TTC549 (cell line): Measurements from ENCODE around the gene CEP170B.

Experiments
- FAIRE-seq: peaks from 2 replicates; lab custom pipeline; 2012; peaks lifted over from hg19 to GRCh38; lab: Jason Lieb, UNC

CEP170B gene

GRCh38 chr14:104868060-104868740 is 3.1 kb downstream of the CEP170B start:
- FAIRE-seq: no peak

GRCh38 chr14:104868811-104869572 is 3.9 kb downstream of the CEP170B start:
- no peak for FAIRE-seq

- no peak for FAIRE-seq
Observed at GRCh38 chr14:104869669-104870367, 4.8 kb downstream of the CEP170B start.

DNA sequence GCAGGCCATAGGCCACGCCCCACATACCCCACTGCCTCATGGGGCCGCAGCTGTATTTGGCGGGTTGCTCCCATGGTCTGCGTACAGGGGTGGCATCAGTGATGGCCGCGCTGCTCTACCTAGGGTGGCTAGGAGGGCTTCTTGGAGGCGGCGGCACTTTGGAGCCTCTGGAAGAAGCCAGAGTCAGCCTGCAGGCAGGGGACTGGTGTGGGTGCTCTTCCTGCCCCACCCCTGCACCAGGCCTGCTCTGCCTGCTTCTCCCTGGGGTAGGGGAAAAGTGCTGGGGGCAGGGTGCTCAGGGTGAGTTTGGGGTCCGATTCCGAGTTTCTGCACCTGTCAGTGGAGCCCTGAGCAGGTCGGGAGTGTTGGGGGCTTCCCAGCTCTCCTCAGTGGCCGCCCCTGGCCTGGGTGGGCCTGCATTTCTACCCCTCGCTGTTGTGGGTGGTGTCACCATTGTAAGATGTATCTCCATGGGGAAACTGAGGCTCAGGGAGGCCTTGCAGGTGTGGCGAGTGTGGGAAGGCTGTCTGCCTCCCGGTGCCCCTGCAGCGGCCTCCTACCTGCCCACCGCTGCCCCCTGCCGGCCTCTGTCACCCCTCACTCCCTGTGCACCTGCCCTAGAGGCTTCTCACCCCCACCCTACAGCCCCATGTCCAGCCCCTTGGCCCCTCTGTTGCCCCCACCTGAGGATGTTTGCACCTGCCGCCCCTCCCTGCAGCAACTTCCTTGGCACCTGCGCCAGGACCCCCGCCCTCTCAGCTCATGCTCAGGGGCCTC is 5.5 kb downstream of the CEP170B start:
- FAIRE-seq: no peak

- FAIRE-seq: no peak
Observed at GRCh38 chr14:104871145-104871655, 6.1 kb downstream of the CEP170B start.

- FAIRE-seq: no peak
Observed at GRCh38 chr14:104871656-104872468, 6.8 kb downstream of the CEP170B start.

DNA sequence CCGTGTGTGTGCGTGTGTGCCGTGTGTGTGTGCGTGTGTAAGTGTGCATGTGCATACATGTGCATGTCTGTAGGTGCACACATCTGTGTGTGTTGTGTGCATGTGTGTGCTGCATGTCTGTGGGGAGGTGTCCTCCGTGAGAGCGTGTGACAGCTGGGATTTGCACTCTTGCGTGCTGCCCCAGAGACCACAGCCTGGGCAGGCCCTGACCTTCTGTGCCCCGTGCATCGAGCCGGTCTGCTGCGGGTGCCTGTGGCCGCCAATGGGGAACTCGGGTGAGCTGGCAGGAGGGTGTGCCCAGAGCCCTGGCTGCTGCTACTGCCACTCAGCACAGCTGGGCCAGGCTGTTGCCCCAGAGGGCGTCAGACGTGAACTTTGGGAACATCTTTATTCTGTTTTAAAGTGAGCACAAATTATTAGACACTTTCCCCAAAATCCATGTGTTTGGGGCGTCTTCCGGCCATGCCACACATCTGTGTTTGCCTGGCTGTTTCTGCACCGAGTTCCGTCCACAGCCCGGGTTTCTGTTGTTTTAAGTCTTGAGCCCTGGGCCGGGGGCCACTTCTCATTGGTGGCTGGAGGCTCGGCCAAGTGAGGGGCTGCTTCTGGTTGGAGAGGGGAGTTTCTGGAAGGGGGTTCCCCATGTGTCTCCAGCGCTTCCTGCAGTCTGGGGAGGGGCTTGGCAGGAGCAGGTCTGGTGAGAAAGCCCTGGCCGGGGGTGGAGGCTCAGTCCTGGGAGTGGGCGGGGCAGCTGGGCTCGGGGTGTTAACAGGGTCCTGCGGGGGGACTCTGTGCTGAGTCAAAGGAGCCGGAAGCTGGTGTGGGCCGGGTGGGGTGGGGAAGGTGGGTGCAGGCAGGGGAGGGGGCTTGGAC is 7.6 kb downstream of the CEP170B start:
- no peak for FAIRE-seq

DNA sequence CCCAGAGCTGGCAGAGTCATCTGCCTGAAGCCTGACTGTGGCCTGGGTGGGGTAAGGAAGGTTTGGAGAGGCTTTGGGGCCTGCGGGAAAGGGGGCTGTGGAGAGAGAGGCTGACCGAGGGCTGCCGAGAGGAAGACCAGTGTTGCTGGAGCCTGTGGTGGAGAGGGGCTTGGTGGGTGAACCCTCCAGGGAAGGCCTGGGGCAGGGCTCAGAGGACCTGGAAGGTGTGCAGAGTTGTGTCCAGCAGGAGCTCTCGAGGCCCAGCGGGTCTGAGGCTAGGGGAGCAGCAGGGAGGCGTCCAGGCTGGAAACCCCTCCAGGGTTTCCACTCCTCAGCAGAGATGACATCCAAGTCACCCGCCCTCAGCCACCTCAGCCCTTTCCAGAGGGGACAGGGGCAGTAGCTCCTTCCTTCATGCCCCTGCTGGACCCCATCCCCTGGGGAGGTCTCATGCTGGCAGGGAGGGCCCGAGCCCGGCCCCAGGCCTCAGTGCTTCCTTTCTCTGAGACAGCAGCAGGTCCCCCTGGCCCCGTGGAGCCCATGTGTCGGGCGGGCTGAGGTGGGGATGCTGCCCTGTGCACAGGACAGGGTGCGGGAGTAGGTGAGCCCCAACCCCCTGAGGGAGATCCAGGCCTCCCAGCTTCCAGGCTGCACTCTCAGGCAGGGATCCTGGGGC is 8.4 kb downstream of the CEP170B start:
- no peak for FAIRE-seq

GRCh38 chr14:104874110-104874531 is 9.1 kb downstream of the CEP170B start:
- FAIRE-seq: no peak

- no peak for FAIRE-seq
Observed at GRCh38 chr14:104874571-104875411, 9.7 kb downstream of the CEP170B start.

DNA sequence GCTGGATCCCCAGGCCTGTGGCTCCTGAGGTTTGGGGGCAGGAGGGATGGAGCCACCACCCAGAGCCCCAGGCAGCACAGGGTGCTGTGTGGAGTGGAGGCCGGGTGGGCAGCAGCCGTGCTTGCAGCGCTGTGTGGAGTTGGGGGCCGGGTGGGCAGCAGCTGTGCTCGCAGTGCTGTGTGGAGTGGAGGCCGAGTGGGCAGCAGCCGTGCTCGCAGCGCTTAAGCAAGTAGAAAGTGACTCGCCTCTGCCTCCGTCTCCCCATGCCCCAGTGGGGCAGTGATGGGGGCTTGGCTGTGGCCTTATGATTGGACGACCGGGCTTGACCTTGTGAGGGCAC is 10.3 kb downstream of the CEP170B start:
- no peak for FAIRE-seq

DNA sequence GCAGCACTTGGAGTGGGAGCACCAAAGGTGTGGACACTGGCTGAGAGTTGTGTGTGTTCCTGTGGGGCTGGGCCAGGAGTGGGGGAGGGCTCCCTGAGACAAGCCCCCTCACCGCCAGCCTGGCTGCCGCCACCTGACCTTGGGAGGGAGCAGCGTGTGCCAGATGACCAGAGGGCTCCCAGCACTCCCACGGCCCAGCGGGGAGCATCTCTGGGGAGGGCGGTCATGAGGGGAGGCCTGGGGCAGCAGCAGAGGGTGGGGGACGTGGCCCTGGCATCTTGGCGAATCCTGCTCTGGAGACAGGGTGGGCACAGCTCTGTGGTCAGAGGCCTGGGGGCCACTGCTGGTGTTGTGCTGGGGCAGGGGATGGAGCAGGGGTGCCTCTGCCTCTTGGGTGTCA is 10.7 kb downstream of the CEP170B start:
- no peak for FAIRE-seq

DNA sequence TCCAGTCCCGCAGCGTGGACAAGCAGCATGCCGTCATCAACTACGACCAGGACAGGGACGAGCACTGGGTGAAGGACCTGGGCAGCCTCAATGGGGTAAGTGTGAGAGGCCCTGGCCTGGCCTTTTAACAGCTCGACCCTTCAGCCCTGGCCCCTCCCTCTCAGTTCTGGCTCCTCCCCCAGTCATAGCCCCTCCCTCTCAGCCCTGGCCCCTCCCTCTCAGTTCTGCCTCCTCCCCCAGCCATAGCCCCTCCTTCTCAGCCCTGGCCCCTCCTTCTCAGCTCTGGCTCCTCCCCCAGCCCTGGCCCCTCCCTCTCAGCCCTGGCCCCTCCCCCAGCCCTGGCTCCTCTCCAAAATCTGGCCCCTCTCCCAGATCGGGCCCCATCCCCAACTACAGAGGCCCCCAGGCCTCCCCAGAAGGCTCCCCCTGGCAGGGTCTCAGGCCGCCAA is 11.2 kb downstream of the CEP170B start:
- FAIRE-seq: no peak

GRCh38 chr14:104877066-104877805 is 12.2 kb downstream of the CEP170B start:
- no peak for FAIRE-seq

DNA sequence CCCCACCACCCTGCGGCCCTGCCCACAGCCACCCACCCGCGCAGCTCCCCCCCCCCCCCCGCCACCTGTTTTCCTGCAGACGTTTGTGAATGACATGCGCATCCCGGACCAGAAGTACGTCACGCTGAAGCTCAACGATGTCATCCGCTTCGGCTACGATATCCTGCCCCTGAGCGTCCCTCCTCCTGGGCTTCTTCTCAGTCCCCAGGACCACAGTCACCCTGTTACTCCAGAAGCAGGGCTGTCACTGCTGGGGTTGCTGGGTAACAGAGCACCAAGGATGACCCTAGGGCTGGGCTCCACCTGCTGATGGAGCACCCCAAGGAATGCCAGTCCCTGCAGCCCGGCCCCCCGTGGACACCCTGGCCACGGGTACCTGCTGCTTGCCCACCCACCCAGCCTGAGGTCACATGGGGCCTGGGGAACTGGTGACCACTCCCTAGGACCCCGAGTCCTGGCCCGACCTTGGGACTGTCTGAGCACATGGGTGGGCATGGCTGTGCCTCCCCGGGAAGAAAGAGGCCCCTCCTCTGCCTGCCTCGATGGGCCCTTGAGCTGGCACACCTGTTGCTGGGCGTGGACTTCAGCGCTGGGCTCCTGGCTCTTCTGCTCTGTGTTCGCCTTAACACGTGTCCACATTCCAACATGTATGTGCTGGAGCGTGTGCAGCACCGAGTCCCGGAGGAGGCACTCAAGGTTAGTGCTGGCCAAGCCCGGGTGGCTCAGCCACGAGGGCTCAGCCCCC is 12.9 kb downstream of the CEP170B start:
- no peak for FAIRE-seq

GRCh38 chr14:104878582-104878981 is 13.5 kb downstream of the CEP170B start:
- FAIRE-seq: no peak

- no peak for FAIRE-seq
Observed at GRCh38 chr14:104879201-104879982, 14.3 kb downstream of the CEP170B start.
